OCI-M2 (cell line): ENCODE measurements around the gene XYLT1.

ENCODE experiments used
- DNase-seq: peaks from one replicate; lab custom pipeline; 2025; ENCODE audit not compliant: unreplicated experiment; lab: John Stamatoyannopoulos, UW

XYLT1 gene

GRCh38 chr16:17294856-17295255 is 175.9 kb downstream of the XYLT1 start:
- no peak for DNase-seq

GRCh38 chr16:17293813-17294558 is 176.8 kb downstream of the XYLT1 start:
- DNase-seq: no peak

- DNase-seq: no peak
Observed at GRCh38 chr16:17291289-17291688, 179.5 kb downstream of the XYLT1 start.

- DNase-seq: no peak
Observed at GRCh38 chr16:17289674-17290635, 180.8 kb downstream of the XYLT1 start.

- DNase-seq: no peak
Observed at GRCh38 chr16:17289050-17289449, 181.7 kb downstream of the XYLT1 start.

- DNase-seq: no peak
Observed at GRCh38 chr16:17287166-17287800, 183.5 kb downstream of the XYLT1 start.

- DNase-seq: no peak
Observed at GRCh38 chr16:17286443-17286842, 184.3 kb downstream of the XYLT1 start.

- no peak for DNase-seq
Observed at GRCh38 chr16:17283016-17283415, 187.7 kb downstream of the XYLT1 start.

- no peak for DNase-seq
Observed at GRCh38 chr16:17282247-17282646, 188.5 kb downstream of the XYLT1 start.

- no peak for DNase-seq
Observed at GRCh38 chr16:17281052-17281451, 189.7 kb downstream of the XYLT1 start.

GRCh38 chr16:17278988-17279387 is 191.8 kb downstream of the XYLT1 start:
- no peak for DNase-seq

GRCh38 chr16:17277981-17278381 is 192.8 kb downstream of the XYLT1 start:
- DNase-seq: no peak

- no peak for DNase-seq
Observed at GRCh38 chr16:17276610-17277009, 194.2 kb downstream of the XYLT1 start.

- DNase-seq: no peak
Observed at GRCh38 chr16:17276010-17276530, 194.7 kb downstream of the XYLT1 start.

- DNase-seq: no peak
Observed at GRCh38 chr16:17275076-17276009, 195.4 kb downstream of the XYLT1 start.

- DNase-seq: no peak
Observed at GRCh38 chr16:17273142-17273561, 197.6 kb downstream of the XYLT1 start.

GRCh38 chr16:17272716-17273115 is 198.0 kb downstream of the XYLT1 start:
- no peak for DNase-seq

GRCh38 chr16:17271687-17272086 is 199.1 kb downstream of the XYLT1 start:
- DNase-seq: no peak

- DNase-seq: no peak
Observed at GRCh38 chr16:17270683-17271109, 200.1 kb downstream of the XYLT1 start.

- no peak for DNase-seq
Observed at GRCh38 chr16:17270111-17270510, 200.6 kb downstream of the XYLT1 start.
